Fibroblast of lung (primary cell): Measurements from ENCODE around the gene TENT4A.

Experiments
- EZH2 ChIP-seq: IDR thresholded peaks from 2 replicates; pipeline ENCODE4 v1.5.1; 2012; ENCODE audit warnings: low read length, control low read depth, mild to moderate bottlenecking; ENCODE audit errors: missing control alignments
- TF ChIP-seq, protein P1 (sequence below), 2 donors: IDR thresholded peaks in 1 of 2; conservative IDR thresholded peaks in 1 of 2; 1 replicate in 1 of 2; 2 replicates in 1 of 2; pipeline ENCODE4 v1.5.1; 2011 to 2012; ENCODE audit warnings: low read length in 2 of 2, control low read depth in 1 of 2, inconsistent platforms in 1 of 2, low read depth in 1 of 2, mild to moderate bottlenecking in 1 of 2

DNA sequence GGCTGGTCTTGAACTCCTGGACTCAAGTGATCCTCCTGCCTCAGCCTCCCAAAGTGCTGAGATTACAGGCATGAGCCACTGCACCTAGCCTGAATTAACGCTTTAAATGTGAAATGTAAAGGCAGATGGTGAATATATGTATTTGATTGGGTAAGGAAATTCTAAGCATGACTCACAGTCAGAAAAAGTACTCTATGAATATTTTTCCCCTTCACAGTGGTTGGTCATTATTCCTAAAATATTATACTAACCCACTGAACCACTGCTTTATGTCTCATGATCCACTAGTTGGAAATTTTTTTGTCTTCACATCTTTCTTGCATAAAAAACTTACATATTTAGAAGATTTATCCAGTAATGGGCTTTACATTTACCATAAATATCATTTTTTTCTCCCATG lies 14.5 kb upstream of the TENT4A start:
- TF ChIP-seq, protein P1, sequence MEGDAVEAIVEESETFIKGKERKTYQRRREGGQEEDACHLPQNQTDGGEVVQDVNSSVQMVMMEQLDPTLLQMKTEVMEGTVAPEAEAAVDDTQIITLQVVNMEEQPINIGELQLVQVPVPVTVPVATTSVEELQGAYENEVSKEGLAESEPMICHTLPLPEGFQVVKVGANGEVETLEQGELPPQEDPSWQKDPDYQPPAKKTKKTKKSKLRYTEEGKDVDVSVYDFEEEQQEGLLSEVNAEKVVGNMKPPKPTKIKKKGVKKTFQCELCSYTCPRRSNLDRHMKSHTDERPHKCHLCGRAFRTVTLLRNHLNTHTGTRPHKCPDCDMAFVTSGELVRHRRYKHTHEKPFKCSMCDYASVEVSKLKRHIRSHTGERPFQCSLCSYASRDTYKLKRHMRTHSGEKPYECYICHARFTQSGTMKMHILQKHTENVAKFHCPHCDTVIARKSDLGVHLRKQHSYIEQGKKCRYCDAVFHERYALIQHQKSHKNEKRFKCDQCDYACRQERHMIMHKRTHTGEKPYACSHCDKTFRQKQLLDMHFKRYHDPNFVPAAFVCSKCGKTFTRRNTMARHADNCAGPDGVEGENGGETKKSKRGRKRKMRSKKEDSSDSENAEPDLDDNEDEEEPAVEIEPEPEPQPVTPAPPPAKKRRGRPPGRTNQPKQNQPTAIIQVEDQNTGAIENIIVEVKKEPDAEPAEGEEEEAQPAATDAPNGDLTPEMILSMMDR (conservative IDR thresholded peaks at IDR 0.05 in 1 of 2, IDR thresholded peaks at IDR 0.05 in 1 of 2; ENCODE audit: low read depth in 1 of 2, low read length in 2 of 2) = no peak
- no peak for TF ChIP-seq EZH2
